ENCODE results near the gene DSTN.

DSTN gene

DNA sequence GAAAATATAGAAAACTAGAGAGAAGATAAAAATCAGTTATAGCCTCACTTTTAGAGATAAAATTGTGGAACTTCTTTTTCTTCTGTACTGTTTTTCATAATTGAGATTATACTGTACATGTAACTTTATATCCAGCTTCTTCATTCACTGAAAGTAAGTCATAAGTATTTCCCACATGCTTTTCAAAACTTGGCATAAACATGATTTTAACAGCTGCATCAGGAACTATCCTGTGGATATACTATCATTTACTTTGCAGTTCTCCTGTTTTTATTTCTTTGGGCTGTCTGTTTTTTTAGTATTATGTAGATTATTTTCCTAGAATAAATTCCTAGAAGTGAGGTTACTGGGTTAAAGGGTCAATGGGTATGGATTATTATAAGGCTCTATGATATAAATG, 14.8 kb downstream of the DSTN start:
- DNase-seq: no peak

GRCh38 chr20:17586250-17586649, 16.4 kb downstream of the DSTN start:
- no peak for DNase-seq

GRCh38 chr20:17587148-17587547, 17.3 kb downstream of the DSTN start:
- no peak for DNase-seq

- no peak for DNase-seq
Measured at GRCh38 chr20:17587824-17588223, 17.9 kb downstream of the DSTN start.

DNA sequence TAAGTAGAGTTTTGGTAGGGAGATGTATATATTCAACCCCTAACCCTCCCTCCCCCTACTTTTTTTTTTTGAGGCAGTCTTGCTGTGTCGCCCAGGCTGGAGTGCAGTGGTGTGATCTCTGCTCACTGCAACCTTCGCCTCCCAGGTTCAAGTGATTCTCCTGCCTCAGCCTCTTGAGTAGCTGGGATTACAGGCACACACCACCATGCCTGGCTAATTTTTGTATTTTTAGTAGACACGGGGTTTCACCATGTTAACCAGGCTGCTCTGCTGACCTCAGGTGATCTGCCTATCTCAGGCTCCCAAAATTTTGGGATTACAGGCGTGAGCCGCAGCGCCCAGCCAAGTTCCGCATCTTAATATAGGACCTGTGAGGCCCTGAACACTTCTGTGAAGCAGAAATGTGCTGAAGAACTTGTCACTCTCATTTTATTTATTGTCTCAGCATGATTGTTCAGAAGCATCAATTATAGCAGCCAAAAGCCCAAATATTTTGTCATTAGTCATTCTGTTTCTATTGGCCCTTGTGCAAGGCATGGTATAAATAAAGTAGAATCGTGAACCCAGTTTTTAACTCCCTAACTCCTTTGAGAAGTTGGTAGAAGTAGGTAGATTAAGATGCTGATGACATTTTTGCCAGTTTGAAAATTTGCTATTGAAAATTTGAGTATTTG, 19.4 kb downstream of the DSTN start:
- no peak for DNase-seq

DNA sequence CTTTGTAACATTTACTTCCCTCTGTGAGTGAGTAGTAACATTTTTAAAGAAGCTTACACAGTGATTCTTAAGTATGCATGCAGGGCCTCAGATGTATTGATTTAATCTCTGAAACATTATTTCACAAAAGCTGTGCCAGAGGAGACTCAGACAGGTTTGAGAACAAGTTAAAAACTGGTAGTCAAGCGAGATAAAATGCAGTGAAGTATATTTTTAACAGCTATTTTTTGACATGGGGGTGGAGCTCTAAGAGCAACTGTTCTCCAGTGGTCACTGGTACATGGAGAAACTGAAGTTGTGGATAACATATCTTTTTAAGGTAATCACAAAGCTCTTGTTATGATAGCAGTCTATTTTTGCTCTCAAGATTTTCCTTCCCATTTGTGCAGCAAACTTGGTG, 20.4 kb downstream of the DSTN start:
- DNase-seq: no peak

DNA sequence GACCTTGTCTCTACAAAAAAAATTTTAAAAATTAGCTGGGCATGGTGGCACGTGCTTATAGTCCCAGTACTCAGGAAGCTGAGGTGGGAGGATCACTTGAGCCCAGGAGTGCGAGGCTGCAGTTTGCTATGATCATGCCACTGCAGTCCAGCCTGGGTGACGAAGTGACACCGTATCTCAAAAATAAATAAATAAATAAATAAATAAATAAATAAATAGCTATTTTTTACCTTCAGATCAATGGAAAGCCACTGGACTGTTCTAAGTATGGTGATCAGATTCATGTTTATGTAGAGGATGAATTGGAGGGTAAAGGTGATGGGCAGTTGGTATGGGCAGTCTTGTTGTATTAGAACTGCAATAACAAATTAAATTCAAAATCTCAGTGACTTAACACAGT, 24.0 kb downstream of the DSTN start:
- DNase-seq: no peak

DNA sequence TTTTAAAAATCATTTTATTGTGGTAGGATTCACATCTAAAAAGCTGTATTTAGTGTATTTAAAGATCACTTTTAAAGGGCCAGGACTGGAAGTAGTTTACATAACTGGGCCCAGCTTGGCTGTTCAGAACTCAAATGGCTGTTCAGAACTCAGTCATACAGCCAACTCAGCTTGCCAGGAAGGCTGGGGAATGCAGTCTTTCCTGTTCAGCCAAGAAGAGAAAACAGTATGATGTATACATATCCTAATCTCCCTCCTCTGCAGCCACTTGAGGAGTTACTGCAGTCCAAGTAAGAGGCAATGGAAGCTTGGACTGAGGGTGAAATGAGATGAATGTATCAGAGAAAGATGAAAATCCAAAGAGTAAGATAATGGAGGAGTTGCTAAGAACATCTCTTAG, 24.6 kb downstream of the DSTN start:
- DNase-seq: no peak

DNA sequence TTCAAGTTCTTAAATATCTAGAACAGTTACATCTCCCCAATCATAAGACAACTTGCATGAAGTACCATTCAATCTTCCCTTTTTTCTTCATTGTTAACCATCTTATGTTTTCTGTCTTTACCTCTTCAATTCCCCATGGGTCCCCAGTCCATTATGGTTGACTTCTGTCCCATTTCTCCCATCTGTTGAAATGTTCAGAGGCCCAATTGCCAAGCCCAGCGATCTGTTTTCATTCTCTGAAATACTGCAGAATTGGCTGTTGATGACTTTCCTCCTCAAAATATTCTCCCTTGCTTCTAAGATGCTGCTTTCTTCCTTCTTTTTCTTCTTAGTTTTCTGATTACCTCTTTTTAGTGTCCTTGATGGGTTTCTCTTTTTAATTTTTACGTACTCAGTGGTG, 26.0 kb downstream of the DSTN start:
- peak in 1 of 2 experiments; percentile 39 for DNase-seq

DNA sequence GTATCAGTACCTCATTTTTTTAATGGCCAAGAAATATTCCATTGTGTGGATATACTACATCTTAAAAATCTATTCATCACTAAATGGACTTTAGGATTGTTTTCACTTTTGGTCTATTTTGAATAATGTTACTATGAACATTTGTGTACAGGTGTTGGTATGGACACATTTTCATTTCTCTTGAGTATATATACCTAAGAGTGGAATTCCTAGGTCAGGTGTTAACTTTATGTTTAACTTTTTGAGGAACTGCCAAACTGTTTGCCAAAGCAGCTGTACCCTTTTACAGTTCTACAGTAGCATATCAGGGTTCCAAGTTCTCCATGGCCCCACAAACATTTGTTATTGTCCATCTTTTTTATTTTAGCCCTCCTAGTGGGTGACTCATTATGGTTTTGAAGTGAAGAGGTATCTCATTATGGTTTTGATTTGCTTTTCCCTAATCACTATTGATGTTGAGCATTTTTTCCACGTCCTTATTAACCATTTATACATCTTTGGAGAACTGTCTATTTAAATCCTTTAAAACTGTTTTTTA, 28.2 kb downstream of the DSTN start:
- no peak for DNase-seq

DNA sequence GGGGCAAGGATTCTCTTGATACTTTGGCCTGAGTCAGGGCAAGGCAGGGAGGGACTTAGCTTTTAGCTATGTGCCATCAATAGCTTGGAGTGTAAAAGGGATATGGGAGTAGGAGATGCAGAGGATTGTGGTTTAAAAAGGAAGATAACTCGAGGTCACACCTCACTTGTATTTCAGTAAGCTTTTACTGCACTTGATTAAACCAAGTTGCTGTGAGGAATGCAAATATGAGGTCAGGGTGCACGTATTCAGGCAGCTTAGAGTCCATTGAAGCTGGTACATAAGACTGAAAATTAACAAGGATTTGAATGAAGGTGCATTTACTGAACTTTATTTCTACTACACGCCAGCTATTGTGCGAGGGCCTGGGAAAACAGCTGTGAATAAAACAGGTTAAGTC, 32.1 kb downstream of the DSTN start:
- no peak for DNase-seq

GRCh38 chr20:17602493-17602892, 32.6 kb downstream of the DSTN start:
- no peak for DNase-seq

- no peak for DNase-seq
Measured at GRCh38 chr20:17605131-17605660, 35.3 kb downstream of the DSTN start.

GRCh38 chr20:17606001-17606400, 36.1 kb downstream of the DSTN start:
- no peak for DNase-seq

DNA sequence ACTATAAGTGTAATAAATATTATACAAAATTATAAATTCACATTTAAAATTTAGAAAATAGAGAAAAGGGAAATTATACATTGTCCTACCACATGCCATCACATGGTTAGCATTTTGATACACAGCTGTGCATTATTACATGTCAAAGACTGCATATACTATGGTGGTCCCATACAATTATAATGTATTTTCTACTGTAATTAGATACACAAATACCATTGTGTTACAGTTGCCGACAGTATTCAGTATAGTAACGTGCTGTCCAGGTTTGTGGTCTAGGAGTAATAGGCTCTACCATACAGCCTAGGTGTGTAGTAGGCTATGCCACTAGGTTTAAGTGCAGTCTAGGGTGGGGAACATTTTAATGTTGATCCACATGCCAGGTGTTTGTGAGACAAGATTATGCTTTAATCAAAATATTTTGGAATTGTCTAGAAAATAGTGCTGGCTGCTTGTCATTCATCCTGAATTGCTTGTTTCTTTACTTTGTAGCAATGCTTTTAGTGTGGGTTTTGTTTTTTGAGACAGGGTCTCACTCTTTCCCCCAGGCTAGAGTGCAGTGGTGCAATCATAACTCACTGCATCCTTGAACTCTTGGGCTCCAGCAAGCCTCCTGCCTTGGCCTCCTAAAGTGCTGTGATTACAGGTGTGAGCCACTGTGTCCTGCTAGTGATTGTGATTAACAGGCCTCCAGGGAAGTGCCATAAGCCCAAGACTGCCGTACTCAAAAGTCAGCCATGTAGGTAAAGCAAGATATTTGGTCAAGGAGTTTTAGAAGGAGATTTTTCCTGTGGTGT, 39.0 kb downstream of the DSTN start:
- DNase-seq: no peak

DNA sequence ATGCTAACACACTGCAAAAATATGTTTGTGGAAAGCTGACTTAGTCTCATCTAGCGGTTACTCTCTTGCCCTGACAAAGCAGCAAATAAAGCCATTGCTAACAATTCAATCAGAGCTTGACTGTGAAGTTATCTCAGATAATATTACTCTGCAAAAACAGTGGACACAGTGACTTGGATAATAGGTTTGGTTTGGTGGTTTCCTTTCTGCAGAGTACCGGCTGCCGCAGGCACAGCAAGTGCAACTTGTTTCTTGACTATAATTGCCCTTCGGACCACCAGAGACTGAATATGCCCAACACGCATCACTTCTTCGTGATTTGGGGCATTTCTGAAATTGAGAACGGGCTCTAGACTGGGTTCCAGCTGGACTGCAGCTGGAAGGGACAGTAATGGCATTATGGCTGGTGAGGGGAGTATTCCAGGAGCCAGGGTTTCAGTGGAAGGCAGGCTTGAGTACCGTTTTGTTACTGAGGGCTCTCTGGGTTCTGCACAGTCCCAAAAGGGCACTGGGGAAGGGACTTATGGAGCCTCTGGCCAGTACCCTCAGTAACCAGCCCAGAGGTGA, 40.0 kb downstream of the DSTN start:
- DNase-seq: no peak

DNA sequence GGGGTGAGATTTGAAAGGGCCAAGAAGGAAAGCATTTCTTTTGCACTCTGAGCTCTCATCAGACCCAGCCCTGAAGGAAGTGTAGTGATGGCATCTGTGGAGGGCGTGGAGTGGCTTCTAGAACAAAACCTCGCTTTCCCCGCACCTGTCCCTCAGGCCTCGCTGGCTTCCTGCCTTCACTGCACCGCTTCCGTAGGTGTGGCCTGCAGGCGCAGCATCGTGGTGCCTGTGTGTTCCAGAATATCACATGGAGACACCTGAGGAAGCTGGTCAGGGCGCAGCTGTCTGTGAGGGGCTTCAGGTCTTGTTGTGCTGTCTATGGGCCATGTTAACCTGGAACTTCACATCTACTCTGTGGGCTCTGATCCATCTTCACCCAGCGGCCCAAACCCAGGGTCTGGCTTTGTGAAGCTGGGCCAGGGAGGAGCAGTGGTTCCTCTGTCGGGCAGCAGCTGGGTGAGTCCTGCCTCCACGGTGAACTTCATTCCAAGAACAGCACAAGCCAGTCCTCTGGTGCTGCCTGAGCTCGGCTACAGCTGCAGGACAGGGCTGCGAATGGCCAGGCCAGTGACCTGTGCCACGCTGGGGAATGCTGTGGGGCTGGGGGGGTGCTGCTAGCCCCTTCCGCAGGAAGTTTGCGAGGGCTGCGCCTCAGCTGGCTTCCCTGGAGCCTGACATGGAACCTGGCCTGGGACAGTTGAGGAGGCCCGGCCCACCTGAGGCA, 40.9 kb downstream of the DSTN start:
- DNase-seq: no peak

- DNase-seq: no peak
Measured at GRCh38 chr20:17611290-17611539, 41.3 kb downstream of the DSTN start.

DNA sequence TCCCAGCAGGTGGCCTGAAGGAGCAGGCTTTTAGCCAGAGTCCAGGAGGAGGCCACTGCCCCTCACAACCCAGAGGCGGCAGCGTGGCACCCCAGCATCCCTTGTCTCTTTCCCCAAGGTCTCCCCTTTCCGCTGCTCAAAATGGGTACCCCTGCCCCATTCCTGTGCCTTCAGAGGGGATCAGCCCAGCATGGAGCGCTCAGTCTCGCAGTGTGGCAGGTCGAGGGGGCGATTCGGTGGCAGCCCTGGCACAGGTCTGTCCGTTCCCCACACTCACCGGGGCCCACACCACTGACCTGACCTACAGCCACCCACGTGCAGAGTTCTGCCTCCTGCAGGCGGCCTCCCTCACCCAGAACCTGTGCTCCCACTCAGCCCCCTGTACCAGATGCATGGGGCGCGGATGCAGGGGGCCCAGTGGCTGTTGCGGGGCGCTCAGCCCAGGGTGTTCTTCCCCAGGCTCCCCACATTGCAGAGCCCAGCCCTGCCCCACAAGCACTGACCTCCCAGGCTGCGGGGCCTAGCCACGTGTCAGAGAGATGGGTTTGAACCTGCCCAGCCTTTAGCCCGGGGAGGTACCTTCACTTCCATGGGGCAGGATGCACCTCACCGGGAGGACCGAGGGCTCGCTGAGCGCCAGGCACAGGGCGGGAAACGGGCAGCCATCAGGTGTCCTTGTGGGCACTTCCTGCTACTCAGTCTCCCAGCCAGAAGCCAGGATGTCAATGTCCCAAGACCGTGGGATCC, 41.8 kb downstream of the DSTN start:
- DNase-seq: no peak

DNA sequence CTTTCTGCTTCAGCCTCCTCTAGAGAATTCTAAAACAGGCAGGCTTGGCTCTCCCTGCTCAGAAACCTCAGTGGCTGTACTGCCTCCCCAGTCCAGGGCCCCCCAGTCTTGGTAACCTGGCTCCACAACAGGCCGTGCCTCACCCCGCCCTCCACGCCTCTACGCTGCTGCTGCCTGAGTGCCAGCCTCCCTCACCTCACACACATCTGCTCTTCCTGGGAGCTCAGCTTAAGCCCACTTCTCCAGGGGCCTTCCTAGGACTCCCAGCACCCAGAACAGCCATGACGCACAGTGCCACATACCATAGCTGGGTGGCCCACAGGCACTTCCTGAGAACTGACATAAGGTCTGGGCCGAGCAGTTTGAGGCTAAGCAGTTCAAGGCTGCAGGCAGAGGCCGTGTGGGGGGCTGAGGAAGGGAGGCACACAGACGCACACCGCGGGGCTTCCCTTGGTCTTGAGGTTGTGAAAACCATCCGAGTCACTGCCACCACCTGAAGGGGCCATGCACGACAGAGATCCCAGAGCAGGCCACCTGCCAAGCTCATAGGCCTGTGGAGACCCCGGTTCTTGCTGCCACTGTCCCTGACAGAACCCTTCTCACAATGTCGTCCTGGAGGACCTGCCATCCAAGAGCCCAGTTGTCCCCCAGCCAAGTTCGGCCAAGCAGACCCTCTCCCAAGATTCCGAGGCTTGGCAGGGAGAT, 42.6 kb downstream of the DSTN start:
- DNase-seq: no peak

DNA sequence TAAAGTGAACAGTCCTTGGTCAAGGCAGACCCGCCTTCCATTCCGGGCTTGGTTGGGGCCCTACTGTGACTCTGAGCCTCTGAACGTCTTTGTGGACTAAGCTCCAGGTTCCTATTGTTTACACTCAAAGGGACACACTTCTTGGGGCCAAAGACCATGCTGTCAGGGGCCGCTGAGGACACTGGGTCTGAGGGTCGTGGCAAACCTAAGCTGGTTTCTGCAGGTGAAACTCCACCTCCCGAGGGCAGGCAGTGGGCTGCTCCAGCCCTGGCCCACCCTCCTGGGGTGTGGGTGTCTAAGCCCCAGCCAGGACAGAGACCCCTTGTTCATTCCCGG, 43.1 kb downstream of the DSTN start:
- DNase-seq: no peak

Measured in cerebellar nuclear complex (tissue), 1 donor.